Keratinocyte (primary cell): ENCODE data around the gene MADD. TPM values are rescaled to one million over a fixed set of nuclear protein-coding genes. Genes with fewer than 3 reads are reported as not detected.

ENCODE experiments used
- DNase-seq: peaks from one replicate; pipeline ENCODE4 v3.0.0-alpha.2; 2011; ENCODE audit warnings: low read depth, missing footprints, low spot score
- FAIRE-seq: peaks from 2 replicates; lab custom pipeline; 2011; peaks lifted over from hg19 to GRCh38; lab: Jason Lieb, UNC
- H2AFZ ChIP-seq: 2 replicates; pipeline ENCODE4 v1.6.0; 2012; ENCODE audit warnings: low read length, control low read depth, inconsistent platforms; ENCODE audit not compliant: control insufficient read depth
- H3K27ac ChIP-seq: 2 replicates; pipeline ENCODE4 v1.5.1; 2011; ENCODE audit warnings: low read length; ENCODE audit not compliant: control insufficient read depth, insufficient read depth
- H3K27me3 ChIP-seq: 3 replicates; pipeline ENCODE4 v1.6.0; 2011; ENCODE audit warnings: low read length; ENCODE audit not compliant: control insufficient read depth, insufficient read depth; ENCODE audit errors: extremely low read depth
- H3K36me3 ChIP-seq, 2 experiments: 2 replicates in 1 of 2; 3 replicates in 1 of 2; pipeline ENCODE4 v1.5.1; 2011; ENCODE audit warnings: low read length in 2 of 2, mild to moderate bottlenecking in 1 of 2; ENCODE audit not compliant: control insufficient read depth in 2 of 2, insufficient read depth in 2 of 2; ENCODE audit errors: extremely low read depth in 1 of 2
- H3K4me1 ChIP-seq: 3 replicates; pipeline ENCODE4 v1.5.1; 2011; ENCODE audit warnings: low read length; ENCODE audit not compliant: control insufficient read depth, insufficient read depth; ENCODE audit errors: extremely low read depth
- H3K4me2 ChIP-seq: 3 replicates; pipeline ENCODE4 v1.6.0; 2011; ENCODE audit warnings: low read depth, low read length; ENCODE audit not compliant: control insufficient read depth, insufficient read depth; ENCODE audit errors: extremely low read depth
- H3K4me3 ChIP-seq, 3 experiments: fragments of 200-600 bp in 1 of 3; sonication (generic) in 1 of 3; 2 replicates in 2 of 3; 3 replicates in 1 of 3; pipeline ENCODE4 v1.5.1; 2011 to 2016; ENCODE audit warnings: low read length in 3 of 3, mild to moderate bottlenecking in 3 of 3, control low read depth in 2 of 3, inconsistent platforms in 1 of 3, low read depth in 1 of 3, mixed read lengths in 1 of 3, mixed run types in 1 of 3, moderate library complexity in 1 of 3; ENCODE audit not compliant: control insufficient read depth in 2 of 3, insufficient read depth in 2 of 3; ENCODE audit errors: extremely low read depth in 1 of 3
- H3K79me2 ChIP-seq: 2 replicates; pipeline ENCODE4 v1.6.0; 2012; ENCODE audit warnings: low read length; ENCODE audit not compliant: control insufficient read depth, insufficient read depth
- H3K9ac ChIP-seq: 3 replicates; pipeline ENCODE4 v1.6.0; 2011; ENCODE audit warnings: low read length; ENCODE audit not compliant: control insufficient read depth, insufficient read depth; ENCODE audit errors: extremely low read depth
- H3K9me1 ChIP-seq: 3 replicates; pipeline ENCODE4 v1.6.0; 2011; ENCODE audit warnings: low read length; ENCODE audit not compliant: control insufficient read depth, insufficient read depth; ENCODE audit errors: extremely low read depth
- H3K9me3 ChIP-seq: 2 replicates; pipeline ENCODE4 v1.5.1; 2012; ENCODE audit warnings: low read depth, low read length; ENCODE audit not compliant: control insufficient read depth
- H4K20me1 ChIP-seq: 3 replicates; pipeline ENCODE4 v1.6.0; 2011; ENCODE audit warnings: low read length; ENCODE audit not compliant: control insufficient read depth, insufficient read depth; ENCODE audit errors: extremely low read depth
- CTCF ChIP-seq, 3 experiments: IDR thresholded peaks in 1 of 3; conservative IDR thresholded peaks in 1 of 3; optimal IDR thresholded peaks in 1 of 3; 2 replicates in 2 of 3; 3 replicates in 1 of 3; pipeline versions ENCODE3 to v1.5.1; 2011; ENCODE audit warnings: low read length in 3 of 3, mild to moderate bottlenecking in 3 of 3, moderate library complexity in 2 of 3, control low read depth in 1 of 3, inconsistent platforms in 1 of 3; ENCODE audit not compliant: insufficient read depth in 2 of 3; ENCODE audit errors: extremely low read depth in 1 of 3
- EZH2 ChIP-seq: IDR thresholded peaks from one replicate; pipeline ENCODE4 v1.6.1; 2012; ENCODE audit warnings: inconsistent platforms, mild to moderate bottlenecking, low read length, moderate library complexity
- dilution Hi-C: fragments of 300-500 bp; cut with MboI; formaldehyde crosslinking; loops from one replicate; pipeline ENCODE4 v1.7.0; 2020; ENCODE audit warnings: low sequenced_read_pairs; ENCODE audit not compliant: extremely low pct_ligation_motif_present
- polyA plus RNA-seq, 5 experiments: library from polyadenylated mRNA; depleted of rRNA in 3 of 5; stranded (reverse) in 3 of 5; stranded (forward) in 1 of 5; unstranded in 1 of 5; fragments of >200 nt; gene quantifications; 1 replicate in 1 of 5; 2 replicates in 3 of 5; 3 replicates in 1 of 5; pipeline versions ENCODE4 v1.2.1 to v1.2.3, GENCODE V29; 2011 to 2012; ENCODE audit warnings: missing spikeins in 2 of 5, low read depth in 1 of 5, low replicate concordance in 1 of 5

The MADD gene
- polyA plus RNA-seq, 1 donor (not counting 4 experiments of a cell fraction or from before 2014, with no cell fraction given): 11.9 TPM

- H4K20me1 ChIP-seq: no peaks in the 10 kb centered on the region
- no peaks in the 10 kb centered on the region for H3K4me1 ChIP-seq
- peaks cover 3 to 13% of the 10 kb centered on the region in 2 experiments for H3K36me3 ChIP-seq
- H3K9me3 ChIP-seq: no peaks in the 10 kb centered on the region
- no peak for FAIRE-seq
- no peaks in the 10 kb centered on the region for H3K79me2 ChIP-seq
- no peaks in the 10 kb centered on the region for H3K27me3 ChIP-seq
- H3K4me3 ChIP-seq: no peak overlapping the region
- no peak for TF ChIP-seq CTCF (optimal IDR thresholded peaks at IDR 0.05 in 1 of 3, IDR thresholded peaks at IDR 0.05 in 1 of 3, conservative IDR thresholded peaks at IDR 0.05 in 1 of 3; ENCODE audit: extremely low read depth in 1 of 3, insufficient read depth in 2 of 3, low read length in 3 of 3)
- TF ChIP-seq EZH2: no peak
- dilution Hi-C loops: no loop called here
- DNase-seq: no peak
- H3K9me1 ChIP-seq: no peaks in the 10 kb centered on the region
- no peak overlapping the region for H2AFZ ChIP-seq
- H3K9ac ChIP-seq: no peak overlapping the region
- no peak overlapping the region for H3K4me2 ChIP-seq
- H3K27ac ChIP-seq: no peak overlapping the region
Observed at GRCh38 chr11:47332791-47333525, 63.0 kb downstream of the MADD start.

GRCh38 chr11:47333526-47333845 is 63.6 kb downstream of the MADD start:
- Histone ChIP-seq H3K27ac (no peak overlapping the region), H3K36me3 (peaks cover 3 to 12% of the 10 kb centered on the region in 2 experiments), H3K4me3 (no peak overlapping the region), H3K9ac (no peak overlapping the region), H3K4me1 (no peaks in the 10 kb centered on the region), H3K79me2 (no peaks in the 10 kb centered on the region), H3K27me3 (no peaks in the 10 kb centered on the region), H4K20me1 (no peaks in the 10 kb centered on the region), H3K4me2 (no peak overlapping the region), H3K9me1 (no peaks in the 10 kb centered on the region), H2AFZ (no peak overlapping the region), H3K9me3 (no peaks in the 10 kb centered on the region)
- DNase-seq: no peak
- FAIRE-seq: no peak
- dilution Hi-C loops: no loop called here
- no peak for TF ChIP-seq EZH2
- TF ChIP-seq CTCF (optimal IDR thresholded peaks at IDR 0.05 in 1 of 3, IDR thresholded peaks at IDR 0.05 in 1 of 3, conservative IDR thresholded peaks at IDR 0.05 in 1 of 3; ENCODE audit: extremely low read depth in 1 of 3, insufficient read depth in 2 of 3, low read length in 3 of 3): no peak
